Lower lobe of right lung (tissue), 2 donors: ENCODE data around the gene PTGES3L. TPM values are rescaled to one million over a fixed set of nuclear protein-coding genes. Genes with fewer than 3 reads are reported as not detected.

Experiments
- ATAC-seq, 2 donors: fragments of 200-7000 bp; cut with Tn5 transposase; one replicate each; pipeline ENCODE4 v1.9.1; 2020 to 2022; ENCODE audit warnings: mild to moderate bottlenecking in 2 of 2, moderate library complexity in 2 of 2
- DNase-seq: peaks from one replicate; pipeline ENCODE4 v3.0.0-alpha.2; 2020
- H3K27ac ChIP-seq: fragments of 200-600 bp; one replicate; pipeline ENCODE4 v1.8.0; 2022
- H3K27me3 ChIP-seq: fragments of 200-600 bp; one replicate; pipeline ENCODE4 v1.8.0; 2022; ENCODE audit warnings: low read depth
- H3K36me3 ChIP-seq: fragments of 200-600 bp; one replicate; pipeline ENCODE4 v1.8.0; 2022; ENCODE audit warnings: mild to moderate bottlenecking
- H3K4me1 ChIP-seq: fragments of 200-600 bp; one replicate; pipeline ENCODE4 v1.8.0; 2022
- H3K4me3 ChIP-seq: fragments of 200-600 bp; one replicate; pipeline ENCODE4 v1.8.0; 2022; ENCODE audit warnings: mild to moderate bottlenecking
- H3K9me3 ChIP-seq: fragments of 200-600 bp; one replicate; pipeline ENCODE4 v1.8.0; 2022
- intact Hi-C: fragments of 100-400 bp; cut with DNase I; formaldehyde crosslinking; loops from one replicate; pipeline ENCODE4 v1.11.0; 2022
- total RNA-seq: library from RNA; stranded (reverse); fragmentation: NEBNext Ultra II Directional; extraction: Animal tissue kit (Norgen Biotek cat#: 25700); gene quantifications from one replicate; pipeline ENCODE4 v1.2.1, GENCODE V29; 2021
- TF ChIP-seq, protein P1 (sequence below): fragments of 200-600 bp; IDR thresholded peaks from one replicate; pipeline ENCODE4 v1.8.0; 2022; ENCODE audit warnings: antibody characterized with exemption, mild to moderate bottlenecking
- donor health status: DM: no; HTN: yes; CAD: no; lungs with severe emphysema.

PTGES3L gene
- total RNA-seq, 1 donor from 2014 or later, result 0.27 TPM

DNA sequence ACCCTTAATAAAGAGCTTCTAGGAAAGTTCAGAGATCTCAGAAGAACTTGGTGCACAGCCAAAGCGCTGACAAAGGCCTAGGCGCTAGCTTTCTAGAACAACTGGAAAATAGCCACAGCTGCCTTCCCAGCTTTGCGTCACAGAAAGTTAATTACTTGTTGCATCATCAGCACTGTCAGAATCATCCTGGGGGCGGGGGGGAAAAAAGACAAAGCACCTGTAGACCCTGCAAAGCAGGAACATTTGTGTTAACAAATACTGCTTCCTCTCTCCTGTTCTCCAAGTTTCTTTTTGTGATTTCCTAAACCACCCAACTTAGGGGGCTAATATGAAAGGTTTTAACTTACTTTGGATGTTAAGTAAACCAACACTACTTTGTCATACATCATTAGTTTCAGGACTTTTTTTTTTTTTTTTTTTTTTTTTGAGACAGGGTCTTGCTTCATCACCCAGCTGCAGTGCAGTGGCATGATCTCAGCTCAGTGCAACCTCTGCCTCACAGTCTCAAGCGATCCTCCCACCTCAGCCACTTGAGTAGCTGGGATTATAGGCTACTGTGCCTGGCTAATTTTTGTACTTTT lies 10.8 kb downstream of the PTGES3L start:
- DNase-seq (no peak), ATAC-seq (no peak)
- H3K27me3 ChIP-seq, result no peaks in the 10 kb centered on the region
- H3K36me3 ChIP-seq, result no peaks in the 10 kb centered on the region
- TF ChIP-seq, protein P1, sequence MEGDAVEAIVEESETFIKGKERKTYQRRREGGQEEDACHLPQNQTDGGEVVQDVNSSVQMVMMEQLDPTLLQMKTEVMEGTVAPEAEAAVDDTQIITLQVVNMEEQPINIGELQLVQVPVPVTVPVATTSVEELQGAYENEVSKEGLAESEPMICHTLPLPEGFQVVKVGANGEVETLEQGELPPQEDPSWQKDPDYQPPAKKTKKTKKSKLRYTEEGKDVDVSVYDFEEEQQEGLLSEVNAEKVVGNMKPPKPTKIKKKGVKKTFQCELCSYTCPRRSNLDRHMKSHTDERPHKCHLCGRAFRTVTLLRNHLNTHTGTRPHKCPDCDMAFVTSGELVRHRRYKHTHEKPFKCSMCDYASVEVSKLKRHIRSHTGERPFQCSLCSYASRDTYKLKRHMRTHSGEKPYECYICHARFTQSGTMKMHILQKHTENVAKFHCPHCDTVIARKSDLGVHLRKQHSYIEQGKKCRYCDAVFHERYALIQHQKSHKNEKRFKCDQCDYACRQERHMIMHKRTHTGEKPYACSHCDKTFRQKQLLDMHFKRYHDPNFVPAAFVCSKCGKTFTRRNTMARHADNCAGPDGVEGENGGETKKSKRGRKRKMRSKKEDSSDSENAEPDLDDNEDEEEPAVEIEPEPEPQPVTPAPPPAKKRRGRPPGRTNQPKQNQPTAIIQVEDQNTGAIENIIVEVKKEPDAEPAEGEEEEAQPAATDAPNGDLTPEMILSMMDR, result no peak
- no peak overlapping the region for H3K4me3 ChIP-seq
- H3K9me3 ChIP-seq, result no peaks in the 10 kb centered on the region
- no peaks in the 10 kb centered on the region for H3K4me1 ChIP-seq
- intact Hi-C loops, result no loop called here
- no peak overlapping the region for H3K27ac ChIP-seq

DNA sequence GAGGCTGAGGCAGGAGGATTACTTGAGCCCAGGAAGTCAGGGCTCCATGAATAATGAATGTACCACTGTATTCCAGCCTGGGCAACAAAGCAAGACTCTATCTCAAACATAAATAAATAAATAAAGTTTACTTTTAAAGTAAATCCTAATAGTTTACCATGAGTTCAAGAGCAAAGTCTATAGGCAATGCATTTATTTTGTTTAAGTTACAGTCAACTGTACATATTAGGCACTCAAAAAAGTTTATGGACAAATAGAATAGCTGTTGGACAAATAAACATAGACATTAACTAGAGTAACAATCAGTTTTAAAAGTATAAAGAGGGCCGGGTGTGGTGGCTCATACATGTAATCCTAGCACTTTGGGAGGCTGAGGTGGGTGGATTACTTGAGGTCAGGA lies 12.0 kb downstream of the PTGES3L start:
- no peak overlapping the region for H3K4me3 ChIP-seq
- no peaks in the 10 kb centered on the region for H3K27me3 ChIP-seq
- H3K9me3 ChIP-seq, result no peaks in the 10 kb centered on the region
- no peaks in the 10 kb centered on the region for H3K36me3 ChIP-seq
- no peak for DNase-seq
- intact Hi-C loops, result no loop called here
- no peak overlapping the region for H3K27ac ChIP-seq
- H3K4me1 ChIP-seq, result peaks cover 8% of the 10 kb centered on the region
- ATAC-seq, result no peak
- TF ChIP-seq, protein P1, result no peak

GRCh38 chr17:42964161-42964932 lies 15.5 kb downstream of the PTGES3L start, which contains the start of gene AARSD1:
AARSD1 (minus strand) TSS chr17:42964454; CDS start chr17:42964440, 14 bp downstream.
- H3K4me1 ChIP-seq, result peaks cover 8% of the 10 kb centered on the region
- TF ChIP-seq, protein P1, result no peak
- peak within 1 kb of the TSS; percentile 80 for H3K4me3 ChIP-seq
- peaks cover 35% of the 10 kb centered on the region for H3K36me3 ChIP-seq
- ATAC-seq (peak; percentile 98 to 99), DNase-seq (peak; percentile 95)
- intact Hi-C loops, result no loop called here
- no peaks in the 10 kb centered on the region for H3K9me3 ChIP-seq
- H3K27me3 ChIP-seq, result no peaks in the 10 kb centered on the region
- H3K27ac ChIP-seq, result peak within 1 kb of the TSS; percentile 90

GRCh38 chr17:42953669-42954068 lies 26.2 kb downstream of the PTGES3L start:
- H3K27me3 ChIP-seq, result no peaks in the 10 kb centered on the region
- no peak for DNase-seq
- no peaks in the 10 kb centered on the region for H3K4me1 ChIP-seq
- TF ChIP-seq, protein P1, result no peak
- H3K4me3 ChIP-seq, result no peak overlapping the region
- peak in 1 of 2 donors; percentile 42 for ATAC-seq
- no peak overlapping the region for H3K27ac ChIP-seq
- intact Hi-C loops, result no loop called here
- peaks cover 95% of the 10 kb centered on the region for H3K36me3 ChIP-seq
- no peaks in the 10 kb centered on the region for H3K9me3 ChIP-seq

DNA sequence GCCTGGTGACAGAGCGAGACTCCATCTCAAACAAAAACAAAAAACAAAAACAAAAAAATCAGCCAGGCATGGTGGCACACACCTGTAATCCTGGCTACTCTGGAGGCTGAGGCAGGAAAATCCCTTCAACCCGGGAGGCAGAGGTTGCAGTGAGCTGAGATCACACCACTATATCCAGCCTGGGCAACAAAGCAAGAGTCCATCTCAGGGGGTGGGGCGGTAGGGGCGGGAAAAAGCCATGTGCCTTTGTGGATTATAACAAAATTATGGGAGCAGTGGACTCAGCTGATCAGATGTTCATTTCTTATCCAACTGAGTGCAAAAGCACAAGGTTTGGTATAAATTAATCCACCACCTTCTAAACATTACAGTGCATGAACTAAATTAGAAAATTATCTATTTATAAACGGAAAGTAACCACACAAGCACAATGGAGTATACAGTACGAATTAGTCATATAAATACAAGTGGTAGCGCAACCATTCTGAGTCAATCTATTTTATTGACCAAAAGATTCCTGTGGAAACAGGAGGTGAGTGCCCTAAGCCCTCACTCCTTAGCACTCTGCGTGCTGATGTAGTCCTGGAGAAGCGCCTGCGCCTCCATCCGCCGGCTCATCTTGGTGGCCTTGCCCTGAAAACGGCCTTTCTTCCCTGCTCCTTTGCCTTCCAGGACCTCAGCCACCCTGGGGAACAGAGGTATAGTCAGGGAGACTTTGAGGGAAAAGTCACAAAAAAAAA lies 29.7 kb downstream of the PTGES3L start:
- intact Hi-C loops, result no loop called here

More for the DNA sequence above, 29.7 kb downstream of the PTGES3L start:
- H3K4me1 ChIP-seq, result no peaks in the 10 kb centered on the region
- no peak overlapping the region for H3K27ac ChIP-seq
- DNase-seq (no peak), ATAC-seq (no peak)
- TF ChIP-seq, protein P1, result no peak
- H3K27me3 ChIP-seq, result no peaks in the 10 kb centered on the region
- no peak overlapping the region for H3K4me3 ChIP-seq
- H3K36me3 ChIP-seq, result peaks cover 72% of the 10 kb centered on the region
- no peaks in the 10 kb centered on the region for H3K9me3 ChIP-seq
